ENCODE measurements around the gene OR51E1.

The OR51E1 gene

GRCh38 chr11:4626207-4627099 is 17.3 kb upstream of the OR51E1 start:
- H3K27ac ChIP-seq (ENCODE audit: low read depth, low read length): no peak overlapping the region

DNA sequence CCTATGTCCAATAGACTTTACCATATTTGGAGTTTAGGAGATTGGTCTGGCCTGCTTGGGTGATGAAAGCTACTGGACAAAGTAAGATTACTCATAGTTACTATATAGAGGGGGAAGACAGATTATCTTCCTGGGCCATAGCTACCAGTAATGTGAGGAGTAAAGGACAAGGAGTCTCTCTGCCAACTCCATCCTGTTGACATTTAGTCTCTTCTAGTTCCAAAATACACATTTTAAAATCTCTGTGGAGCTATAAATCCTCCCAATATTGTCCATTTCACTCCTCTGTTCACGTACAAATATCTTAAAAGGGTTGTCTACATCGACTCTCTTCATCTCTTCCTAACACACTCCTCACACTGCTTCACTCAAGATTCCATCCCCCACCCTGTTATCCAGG is 7.6 kb upstream of the OR51E1 start:
- Histone ChIP-seq H3K36me3 (ENCODE audit: control insufficient read depth in 1 of 2, insufficient read depth in 2 of 2, low read length in 2 of 2) (no peaks in the 10 kb centered on the region), H3K9ac (ENCODE audit: low read depth in 1 of 2, low read length in 2 of 2) (no peak overlapping the region), H3K4me1 (ENCODE audit: control insufficient read depth in 1 of 2, insufficient read depth in 2 of 2, low read length in 2 of 2) (no peaks in the 10 kb centered on the region)

More at GRCh38 chr11:4626207-4627099, 17.3 kb upstream of the OR51E1 start:
- H3K36me3 ChIP-seq (ENCODE audit: control insufficient read depth in 1 of 2, insufficient read depth in 2 of 2, low read length in 2 of 2): no peaks in the 10 kb centered on the region
- H3K4me3 ChIP-seq (ENCODE audit: low read depth in 1 of 2, low read length in 2 of 2): no peak overlapping the region
- no peaks in the 10 kb centered on the region for H3K4me1 ChIP-seq (ENCODE audit: control insufficient read depth in 1 of 2, insufficient read depth in 2 of 2, low read length in 2 of 2)
- H3K27me3 ChIP-seq (ENCODE audit: control insufficient read depth in 1 of 2, insufficient read depth in 2 of 2, low read length in 2 of 2): peaks cover 0 to 5% of the 10 kb centered on the region in 2 donors
- H3K9ac ChIP-seq (ENCODE audit: low read depth in 1 of 2, low read length in 2 of 2): no peak overlapping the region
- peaks cover 8 to 13% of the 10 kb centered on the region in 2 donors for H3K9me3 ChIP-seq (ENCODE audit: control insufficient read depth in 1 of 2, low read length in 2 of 2)

GRCh38 chr11:4636962-4637661 is 6.7 kb upstream of the OR51E1 start, which contains the start of gene OR51D1:
OR51D1 (plus strand) TSS chr11:4637477; CDS start chr11:4639791, 2,314 bp downstream.
- no peaks in the 10 kb centered on the region for H3K36me3 ChIP-seq (ENCODE audit: control insufficient read depth in 1 of 2, insufficient read depth in 2 of 2, low read length in 2 of 2)
- H3K4me1 ChIP-seq (ENCODE audit: control insufficient read depth in 1 of 2, insufficient read depth in 2 of 2, low read length in 2 of 2): no peaks in the 10 kb centered on the region
- H3K27me3 ChIP-seq (ENCODE audit: control insufficient read depth in 1 of 2, insufficient read depth in 2 of 2, low read length in 2 of 2): peaks cover 4 to 9% of the 10 kb centered on the region in 2 donors
- H3K9ac ChIP-seq (ENCODE audit: low read depth in 1 of 2, low read length in 2 of 2): no peak within 1 kb of the TSS
- H3K4me3 ChIP-seq (ENCODE audit: low read depth in 1 of 2, low read length in 2 of 2): peak within 1 kb of the TSS; percentile 36 to 48
- no peaks in the 10 kb centered on the region for H3K9me3 ChIP-seq (ENCODE audit: control insufficient read depth in 1 of 2, low read length in 2 of 2)
- H3K27ac ChIP-seq (ENCODE audit: low read depth, low read length): no peak within 1 kb of the TSS

More for the DNA sequence above, 7.6 kb upstream of the OR51E1 start:
- Histone ChIP-seq H3K27me3 (ENCODE audit: control insufficient read depth in 1 of 2, insufficient read depth in 2 of 2, low read length in 2 of 2) (peaks cover 4 to 5% of the 10 kb centered on the region in 2 donors), H3K9me3 (ENCODE audit: control insufficient read depth in 1 of 2, low read length in 2 of 2) (no peaks in the 10 kb centered on the region), H3K4me3 (ENCODE audit: low read depth in 1 of 2, low read length in 2 of 2) (no peak overlapping the region), H3K27ac (ENCODE audit: low read depth, low read length) (no peak overlapping the region)

- no peaks in the 10 kb centered on the region for H3K36me3 ChIP-seq (ENCODE audit: control insufficient read depth in 1 of 2, insufficient read depth in 2 of 2, low read length in 2 of 2)
- H3K9me3 ChIP-seq (ENCODE audit: control insufficient read depth in 1 of 2, low read length in 2 of 2): no peaks in the 10 kb centered on the region
- no peak overlapping the region for H3K27ac ChIP-seq (ENCODE audit: low read depth, low read length)
- H3K4me3 ChIP-seq (ENCODE audit: low read depth in 1 of 2, low read length in 2 of 2): no peak overlapping the region
- peaks cover 4 to 9% of the 10 kb centered on the region in 2 donors for H3K27me3 ChIP-seq (ENCODE audit: control insufficient read depth in 1 of 2, insufficient read depth in 2 of 2, low read length in 2 of 2)
- no peak overlapping the region for H3K9ac ChIP-seq (ENCODE audit: low read depth in 1 of 2, low read length in 2 of 2)
- H3K4me1 ChIP-seq (ENCODE audit: control insufficient read depth in 1 of 2, insufficient read depth in 2 of 2, low read length in 2 of 2): no peaks in the 10 kb centered on the region
These were observed 6.1 kb upstream of the OR51E1 start for GRCh38 chr11:4637662-4638047.

DNA sequence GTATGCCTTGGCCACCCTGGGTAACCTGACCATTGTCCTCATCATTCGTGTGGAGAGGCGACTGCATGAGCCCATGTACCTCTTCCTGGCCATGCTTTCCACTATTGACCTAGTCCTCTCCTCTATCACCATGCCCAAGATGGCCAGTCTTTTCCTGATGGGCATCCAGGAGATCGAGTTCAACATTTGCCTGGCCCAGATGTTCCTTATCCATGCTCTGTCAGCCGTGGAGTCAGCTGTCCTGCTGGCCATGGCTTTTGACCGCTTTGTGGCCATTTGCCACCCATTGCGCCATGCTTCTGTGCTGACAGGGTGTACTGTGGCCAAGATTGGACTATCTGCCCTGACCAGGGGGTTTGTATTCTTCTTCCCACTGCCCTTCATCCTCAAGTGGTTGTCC is 3.9 kb upstream of the OR51E1 start:
- H3K9ac ChIP-seq (ENCODE audit: low read depth in 1 of 2, low read length in 2 of 2): no peak overlapping the region
- no peaks in the 10 kb centered on the region for H3K36me3 ChIP-seq (ENCODE audit: control insufficient read depth in 1 of 2, insufficient read depth in 2 of 2, low read length in 2 of 2)
- H3K27ac ChIP-seq (ENCODE audit: low read depth, low read length): no peak overlapping the region
- H3K4me1 ChIP-seq (ENCODE audit: control insufficient read depth in 1 of 2, insufficient read depth in 2 of 2, low read length in 2 of 2): no peaks in the 10 kb centered on the region
- H3K4me3 ChIP-seq (ENCODE audit: low read depth in 1 of 2, low read length in 2 of 2): no peak overlapping the region
- no peaks in the 10 kb centered on the region for H3K9me3 ChIP-seq (ENCODE audit: control insufficient read depth in 1 of 2, low read length in 2 of 2)
- peaks cover 9% of the 10 kb centered on the region in 2 donors for H3K27me3 ChIP-seq (ENCODE audit: control insufficient read depth in 1 of 2, insufficient read depth in 2 of 2, low read length in 2 of 2)

- H3K4me3 ChIP-seq (ENCODE audit: low read depth in 1 of 2, low read length in 2 of 2): no peak overlapping the region
- H3K36me3 ChIP-seq (ENCODE audit: control insufficient read depth in 1 of 2, insufficient read depth in 2 of 2, low read length in 2 of 2): no peaks in the 10 kb centered on the region
- H3K9ac ChIP-seq (ENCODE audit: low read depth in 1 of 2, low read length in 2 of 2): no peak overlapping the region
- H3K9me3 ChIP-seq (ENCODE audit: control insufficient read depth in 1 of 2, low read length in 2 of 2): no peaks in the 10 kb centered on the region
- H3K27ac ChIP-seq (ENCODE audit: low read depth, low read length): no peak overlapping the region
- H3K4me1 ChIP-seq (ENCODE audit: control insufficient read depth in 1 of 2, insufficient read depth in 2 of 2, low read length in 2 of 2): no peaks in the 10 kb centered on the region
- H3K27me3 ChIP-seq (ENCODE audit: control insufficient read depth in 1 of 2, insufficient read depth in 2 of 2, low read length in 2 of 2): peaks cover 9% of the 10 kb centered on the region in 2 donors
These were observed 2.3 kb upstream of the OR51E1 start for GRCh38 chr11:4641501-4641900.

GRCh38 chr11:4642043-4642442 is 1.7 kb upstream of the OR51E1 start:
- H3K36me3 ChIP-seq (ENCODE audit: control insufficient read depth in 1 of 2, insufficient read depth in 2 of 2, low read length in 2 of 2): no peaks in the 10 kb centered on the region
- H3K9ac ChIP-seq (ENCODE audit: low read depth in 1 of 2, low read length in 2 of 2): no peak overlapping the region
- no peak overlapping the region for H3K27ac ChIP-seq (ENCODE audit: low read depth, low read length)
- H3K4me1 ChIP-seq (ENCODE audit: control insufficient read depth in 1 of 2, insufficient read depth in 2 of 2, low read length in 2 of 2): no peaks in the 10 kb centered on the region
- peaks cover 6 to 9% of the 10 kb centered on the region in 2 donors for H3K27me3 ChIP-seq (ENCODE audit: control insufficient read depth in 1 of 2, insufficient read depth in 2 of 2, low read length in 2 of 2)
- no peak overlapping the region for H3K4me3 ChIP-seq (ENCODE audit: low read depth in 1 of 2, low read length in 2 of 2)
- no peaks in the 10 kb centered on the region for H3K9me3 ChIP-seq (ENCODE audit: control insufficient read depth in 1 of 2, low read length in 2 of 2)

- H3K9me3 ChIP-seq (ENCODE audit: control insufficient read depth in 1 of 2, low read length in 2 of 2): no peaks in the 10 kb centered on the region
- no peaks in the 10 kb centered on the region for H3K36me3 ChIP-seq (ENCODE audit: control insufficient read depth in 1 of 2, insufficient read depth in 2 of 2, low read length in 2 of 2)
- no peak overlapping the region for H3K9ac ChIP-seq (ENCODE audit: low read depth in 1 of 2, low read length in 2 of 2)
- H3K4me1 ChIP-seq (ENCODE audit: control insufficient read depth in 1 of 2, insufficient read depth in 2 of 2, low read length in 2 of 2): no peaks in the 10 kb centered on the region
- H3K27me3 ChIP-seq (ENCODE audit: control insufficient read depth in 1 of 2, insufficient read depth in 2 of 2, low read length in 2 of 2): peaks cover 4 to 9% of the 10 kb centered on the region in 2 donors
- H3K27ac ChIP-seq (ENCODE audit: low read depth, low read length): no peak overlapping the region
- no peak overlapping the region for H3K4me3 ChIP-seq (ENCODE audit: low read depth in 1 of 2, low read length in 2 of 2)
These were observed 706 bp upstream of the OR51E1 start for GRCh38 chr11:4643076-4643475.

DNA sequence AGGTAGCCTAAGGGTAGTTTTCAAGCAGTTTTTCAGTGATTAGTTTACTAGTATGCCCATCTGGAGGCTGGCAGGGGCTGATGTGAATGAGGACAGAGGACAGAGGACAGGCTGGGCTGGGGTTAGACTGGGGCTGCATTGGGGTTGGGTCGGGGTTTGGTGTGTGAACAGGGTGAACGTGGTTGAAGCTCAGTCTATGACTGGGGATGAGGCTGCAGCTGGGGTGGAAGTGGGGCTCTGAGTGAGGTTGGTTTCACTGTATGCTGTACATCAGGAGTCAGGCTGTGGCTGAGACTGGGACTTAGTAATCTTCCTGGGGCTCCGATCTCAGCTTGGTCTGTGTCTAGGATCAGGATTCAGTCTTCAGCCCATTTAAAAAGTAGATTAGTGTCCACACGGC is 451 bp downstream of the OR51E1 start:
- Histone ChIP-seq H3K4me3 (ENCODE audit: low read depth in 1 of 2, low read length in 2 of 2) (no peak overlapping the region), H3K9me3 (ENCODE audit: control insufficient read depth in 1 of 2, low read length in 2 of 2) (no peaks in the 10 kb centered on the region), H3K27me3 (ENCODE audit: control insufficient read depth in 1 of 2, insufficient read depth in 2 of 2, low read length in 2 of 2) (peaks cover 4 to 9% of the 10 kb centered on the region in 2 donors), H3K9ac (ENCODE audit: low read depth in 1 of 2, low read length in 2 of 2) (no peak overlapping the region), H3K36me3 (ENCODE audit: control insufficient read depth in 1 of 2, insufficient read depth in 2 of 2, low read length in 2 of 2) (no peaks in the 10 kb centered on the region), H3K4me1 (ENCODE audit: control insufficient read depth in 1 of 2, insufficient read depth in 2 of 2, low read length in 2 of 2) (no peaks in the 10 kb centered on the region), H3K27ac (ENCODE audit: low read depth, low read length) (no peak overlapping the region)

DNA sequence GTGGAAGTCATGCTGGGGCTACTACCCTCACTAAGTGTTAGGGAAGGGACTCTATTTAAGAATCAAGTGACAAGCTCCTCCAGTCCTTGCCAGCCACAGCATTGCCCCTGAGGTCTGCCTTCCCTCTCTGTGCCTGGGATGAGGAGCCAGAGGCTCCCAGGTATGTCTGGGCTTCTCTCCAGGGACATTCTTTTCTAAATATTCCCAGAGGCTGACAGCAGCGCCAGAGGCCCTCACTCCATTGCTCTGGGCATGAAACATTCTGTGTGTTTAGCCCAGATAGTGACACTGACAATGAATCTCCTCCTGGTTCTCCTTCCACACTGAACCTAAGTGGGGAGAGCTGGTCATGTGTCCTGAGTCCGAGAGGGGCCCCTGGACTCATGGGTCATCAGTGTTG is 2.2 kb downstream of the OR51E1 start:
- Histone ChIP-seq H3K9ac (ENCODE audit: low read depth in 1 of 2, low read length in 2 of 2) (no peak overlapping the region), H3K4me3 (ENCODE audit: low read depth in 1 of 2, low read length in 2 of 2) (no peak overlapping the region), H3K9me3 (ENCODE audit: control insufficient read depth in 1 of 2, low read length in 2 of 2) (no peaks in the 10 kb centered on the region), H3K27ac (ENCODE audit: low read depth, low read length) (no peak overlapping the region), H3K27me3 (ENCODE audit: control insufficient read depth in 1 of 2, insufficient read depth in 2 of 2, low read length in 2 of 2) (peaks cover 4 to 6% of the 10 kb centered on the region in 2 donors), H3K4me1 (ENCODE audit: control insufficient read depth in 1 of 2, insufficient read depth in 2 of 2, low read length in 2 of 2) (no peaks in the 10 kb centered on the region), H3K36me3 (ENCODE audit: control insufficient read depth in 1 of 2, insufficient read depth in 2 of 2, low read length in 2 of 2) (no peaks in the 10 kb centered on the region)
